ENCODE measurements around the gene PARD3.

GRCh38 chr10:34607894-34608293 lies 207.2 kb downstream of the PARD3 start:
- TF ChIP-seq POLR2AphosphoS5 (IDR thresholded peaks at IDR 0.05; ENCODE audit: low read depth, low read length): no peak
- TF ChIP-seq REST (IDR thresholded peaks at IDR 0.05; ENCODE audit: insufficient read depth in 1 of 2, low read depth in 2 of 2, low read length in 2 of 2): no peak
- TF ChIP-seq TAF1 (IDR thresholded peaks at IDR 0.05; ENCODE audit: borderline replicate concordance, insufficient read depth, low read length): no peak
- no peak for TF ChIP-seq SIN3A (IDR thresholded peaks at IDR 0.05; ENCODE audit: borderline replicate concordance, insufficient read depth, low read length)
